K562 (cell line): Measurements from ENCODE around the gene NMB. TPM values are rescaled to one million over a fixed set of nuclear protein-coding genes. Genes with fewer than 3 reads are reported as not detected.

ENCODE experiments used
- ATAC-seq: fragments of 200-7000 bp; cut with Tn5 transposase; 3 replicates; pipeline ENCODE4 v1.9.1; 2020; ENCODE audit warnings: moderate library complexity
- BruUV-seq: library from RNA; stranded (reverse); fragments of 400-500 nt; replicated peaks from 2 replicates; lab custom pipeline; 2021; lab: Mats Ljungman, UMichigan
- CTCF ChIA-PET: fragments of 300-600 bp; formaldehyde crosslinking; extraction: SDS; loops from one replicate; lab custom pipeline; 2021; ENCODE audit warnings: low intra/inter-chr PET ratio; lab: Yijun Ruan, JAX
- POLR2A ChIA-PET: fragments of 300-600, 350-650 bp; sonication (Branson Sonifier 250); formaldehyde crosslinking; extraction: SDS; loops from one replicate; lab custom pipeline; 2021; ENCODE audit warnings: antibody characterized with exemption, inconsistent platforms; lab: Yijun Ruan, JAX
- DNase-seq, 4 experiments: peaks; one replicate each; pipeline versions ENCODE4 v3.0.0 to v3.0.0-alpha.2; 2011 to 2018; ENCODE audit warnings: low spot score in 3 of 4, mixed read lengths in 3 of 4; ENCODE audit errors: extremely low read depth in 1 of 4
- FAIRE-seq: peaks from 2 replicates; lab custom pipeline; 2011; peaks lifted over from hg19 to GRCh38; lab: Jason Lieb, UNC
- H2AFZ ChIP-seq: 2 replicates; pipeline ENCODE4 v1.6.0; 2011; ENCODE audit warnings: low read depth, low read length, control low read depth, inconsistent platforms
- H3K27ac ChIP-seq: fragments of 200-600 bp; 3 replicates; pipeline ENCODE4 v1.8.0; 2011; ENCODE audit warnings: low read depth, mild to moderate bottlenecking, control low read depth, inconsistent platforms, low read length, moderate library complexity, mixed read lengths; ENCODE audit errors: extremely low read depth
- H3K27me3 ChIP-seq, 2 experiments: fragments of 300-600 bp in 1 of 2; 2 replicates in 1 of 2; 3 replicates in 1 of 2; pipeline versions ENCODE4 v1.6.0 to v1.8.0; 2011; ENCODE audit warnings: inconsistent platforms in 2 of 2, low read length in 2 of 2, mild to moderate bottlenecking in 1 of 2, mixed read lengths in 1 of 2, moderate library complexity in 1 of 2; ENCODE audit not compliant: control insufficient read depth in 2 of 2, insufficient read depth in 2 of 2
- H3K36me3 ChIP-seq: fragments of 300-600 bp; 3 replicates; pipeline ENCODE4 v1.8.0; 2011; ENCODE audit warnings: mild to moderate bottlenecking, low read length, inconsistent platforms; ENCODE audit not compliant: control insufficient read depth, insufficient read depth
- H3K4me1 ChIP-seq, 2 experiments: fragments of 200-600 bp in 1 of 2; replicated peaks in 1 of 2; 2 replicates in 1 of 2; 3 replicates in 1 of 2; pipeline versions ENCODE4 v1.5.1 to v1.8.0; 2011; ENCODE audit warnings: inconsistent platforms in 2 of 2, low read length in 2 of 2, mild to moderate bottlenecking in 1 of 2, mixed read lengths in 1 of 2, moderate library complexity in 1 of 2; ENCODE audit not compliant: control insufficient read depth in 2 of 2, insufficient read depth in 2 of 2
- H3K4me2 ChIP-seq: 2 replicates; pipeline ENCODE4 v1.6.1; 2011; ENCODE audit warnings: low read length, control low read depth, inconsistent platforms, mixed read lengths; ENCODE audit not compliant: insufficient read depth
- H3K4me3 ChIP-seq: fragments of 200-600 bp; sonication (generic), shearing (Covaris generic); 2 replicates; pipeline ENCODE4 v1.5.1; 2016; ENCODE audit warnings: control low read depth, inconsistent platforms
- H3K79me2 ChIP-seq: fragments of 200-600 bp; 3 replicates; pipeline ENCODE4 v1.8.0; 2011; ENCODE audit warnings: low read length, inconsistent platforms; ENCODE audit not compliant: control insufficient read depth, insufficient read depth
- H3K9ac ChIP-seq, 2 experiments: 2 replicates each; pipeline versions ENCODE4 v1.6.0 to v1.6.1; 2011; ENCODE audit warnings: low read depth in 2 of 2, low read length in 2 of 2, control low read depth in 1 of 2, inconsistent platforms in 1 of 2, mild to moderate bottlenecking in 1 of 2, mixed read lengths in 1 of 2; ENCODE audit not compliant: insufficient read depth in 1 of 2
- H3K9me1 ChIP-seq: one replicate; pipeline ENCODE4 v1.6.0; 2011; ENCODE audit warnings: inconsistent platforms, mild to moderate bottlenecking, low read length, moderate library complexity; ENCODE audit not compliant: control insufficient read depth, insufficient read depth
- H3K9me3 ChIP-seq: replicated peaks from 2 replicates; pipeline ENCODE4 v1.5.1; 2011; ENCODE audit warnings: low read depth, low read length, inconsistent platforms; ENCODE audit not compliant: control insufficient read depth, insufficient read depth
- H4K20me1 ChIP-seq: replicated peaks from 2 replicates; pipeline ENCODE4 v1.6.1; 2011; ENCODE audit warnings: low read length, inconsistent platforms, mixed read lengths; ENCODE audit not compliant: control insufficient read depth, insufficient read depth
- CREM ChIP-seq: IDR thresholded peaks from 2 replicates; pipeline ENCODE4 v1.6.1; 2014; ENCODE audit warnings: antibody characterized with exemption, low read depth
- E2F6 ChIP-seq, 2 experiments: IDR thresholded peaks; 2 replicates each; pipeline ENCODE4 v1.6.1; 2011; ENCODE audit warnings: borderline replicate concordance in 1 of 2, control low read depth in 1 of 2, low read depth in 1 of 2, low read length in 1 of 2, mild to moderate bottlenecking in 1 of 2, mixed read lengths in 1 of 2, moderate library complexity in 1 of 2; ENCODE audit not compliant: insufficient read depth in 1 of 2, insufficient read length in 1 of 2, poor library complexity in 1 of 2, severe bottlenecking in 1 of 2; ENCODE audit errors: extremely low read depth in 1 of 2
- ETS2 ChIP-seq: IDR thresholded peaks from 2 replicates; pipeline ENCODE4 v1.6.1; 2016; ENCODE audit warnings: borderline replicate concordance, missing genetic modification characterization, mild to moderate bottlenecking, moderate library complexity, missing compliant biosample characterization; ENCODE audit not compliant: poor library complexity, severe bottlenecking
- ID3 ChIP-seq, 2 experiments: fragments of 250-450 bp in 1 of 2; fragments of 450-650 bp in 1 of 2; sonication (Bioruptor Pico) in 1 of 2; IDR thresholded peaks; 2 replicates each; pipeline versions ENCODE4 v1.6.1 to v1.8.0; 2016 to 2021; ENCODE audit warnings: mild to moderate bottlenecking in 2 of 2, moderate library complexity in 2 of 2, missing compliant biosample characterization in 1 of 2, missing genetic modification characterization in 1 of 2
- NONO ChIP-seq, 2 experiments: fragments of 200-400 bp in 1 of 2; fragments of 450-650 bp in 1 of 2; formaldehyde crosslinking in 1 of 2; IDR thresholded peaks; 2 replicates each; pipeline ENCODE4 v1.6.1; 2017; ENCODE audit warnings: low read depth in 2 of 2, mild to moderate bottlenecking in 2 of 2, moderate library complexity in 2 of 2, low read length in 1 of 2
- NR2C2 ChIP-seq, 2 experiments: fragments of 200-800 bp in 1 of 2; sonication (Bioruptor generic) in 1 of 2; sonication (generic) in 1 of 2; formaldehyde crosslinking in 1 of 2; IDR thresholded peaks; 2 replicates each; pipeline versions ENCODE4 v1.6.1 to v1.8.0; 2016 to 2022; ENCODE audit warnings: mild to moderate bottlenecking in 1 of 2, missing compliant biosample characterization in 1 of 2, missing genetic modification characterization in 1 of 2, missing genetic modification reagents in 1 of 2
- NR3C1 ChIP-seq: sonication (generic); formaldehyde crosslinking; IDR thresholded peaks from 2 replicates; pipeline ENCODE4 v1.8.1; 2022; ENCODE audit warnings: missing genetic modification reagents
- PCBP1 ChIP-seq: fragments of 200-400 bp; formaldehyde crosslinking; IDR thresholded peaks from 2 replicates; pipeline ENCODE4 v1.6.1; 2018; ENCODE audit warnings: mild to moderate bottlenecking, low read depth, low read length; ENCODE audit not compliant: poor library complexity, severe bottlenecking
- TCF7L2 ChIP-seq: fragments of 150-350 bp; IDR thresholded peaks from 2 replicates; pipeline ENCODE4 v1.6.1; 2016; ENCODE audit warnings: low read depth, mild to moderate bottlenecking, low read length, moderate library complexity
- WGBS: fragments of 100-300 bp; shearing (Covaris generic); methylation state at CpG from one replicate; pipeline ENCODE4 v1.1.6; 2016; ENCODE audit warnings: low coverage, mixed read lengths; ENCODE audit not compliant: insufficient coverage; ENCODE audit errors: missing lambda C conversion rate; 5-methylcytosine and 5-hydroxymethylcytosine counted together
- in situ Hi-C: fragments of 300-500 bp; cut with MboI; formaldehyde crosslinking; loops from 4 replicates; pipeline ENCODE4 v1.15.0; 2018; ENCODE audit warnings: inconsistent platforms, mixed read lengths
- intact Hi-C: fragments of 100-400 bp; cut with micrococcal nuclease; formaldehyde crosslinking; loops from 2 replicates; pipeline ENCODE4 v1.14.2; 2022
- polyA plus RNA-seq, 8 experiments: library from polyadenylated mRNA; depleted of rRNA in 4 of 8; stranded (reverse) in 5 of 8; unstranded in 3 of 8; fragments of >200 nt; fragmentation: Nextera tagmentation in 2 of 8; fragmentation: Illumina TruSeq in 1 of 8; extraction: Ambion mirVana in 2 of 8; extraction: Trizol in 1 of 8; gene quantifications; 2 replicates each; pipeline versions ENCODE4 v1.2.1 to v1.2.3, GENCODE V29; 2011 to 2014; ENCODE audit warnings: inconsistent platforms in 1 of 8, missing spikeins in 1 of 8
- total RNA-seq, 7 experiments: library from RNA; depleted of rRNA in 6 of 7; stranded (reverse); fragments of >200 nt in 6 of 7; fragmentation: Illumina TruSeq in 2 of 7; extraction: Trizol in 2 of 7; gene quantifications; 2 replicates each; pipeline versions ENCODE4 v1.2.1 to v1.2.3, GENCODE V29; 2011 to 2021; ENCODE audit warnings: low replicate concordance in 1 of 7

NMB gene
- total and polyA plus RNA-seq, 9 of the 15 experiments (the other 6 are each of a cell fraction or from before 2014, with no cell fraction given) = 0.06 to 0.16 (median 0.09) TPM; not detected in 5

GRCh38 chr15:84634228-84634837 lies 23.7 kb downstream of the NMB start:
- ChIA-PET CTCF (no interaction called here), POLR2A (no interaction called here)
- H3K4me1 ChIP-seq = peaks cover 18 to 25% of the 10 kb centered on the region in 2 experiments; a peak in 4 of 5 replicates
- DNase-seq = no peak
- H3K27ac ChIP-seq = no peak overlapping the region
- WGBS = 29% methylated on average over 23 of the region's 23 CpGs
- peak overlapping the region; percentile 90 for H3K4me2 ChIP-seq
- H3K9me3 ChIP-seq = no peaks in the 10 kb centered on the region
- H3K4me3 ChIP-seq = peak overlapping the region; percentile 54
- H3K9me1 ChIP-seq = no peaks in the 10 kb centered on the region
- no TSS peak for BruUV-seq
- H4K20me1 ChIP-seq = no peaks in the 10 kb centered on the region; the same call in 1 of the 2 replicates
- H3K27me3 ChIP-seq = no peaks in the 10 kb centered on the region
- H2AFZ ChIP-seq = no peak overlapping the region
- FAIRE-seq = peak; percentile 35
- no peak for ATAC-seq
- peak overlapping the region; percentile 68 to 93; a peak in 3 of 4 replicates for H3K9ac ChIP-seq
- peaks cover 35% of the 10 kb centered on the region for H3K79me2 ChIP-seq
- peaks cover 30% of the 10 kb centered on the region for H3K36me3 ChIP-seq
- intact Hi-C loops (no loop called here), in situ Hi-C loops (no loop called here)
- TF ChIP-seq NONO (IDR thresholded peaks at IDR 0.05; ENCODE audit: low read depth in 2 of 2, low read length in 1 of 2) (no peak), E2F6 (IDR thresholded peaks at IDR 0.05; ENCODE audit: borderline replicate concordance in 1 of 2, extremely low read depth in 1 of 2, insufficient read depth in 1 of 2, insufficient read length in 1 of 2, low read depth in 1 of 2, low read length in 1 of 2, poor library complexity in 1 of 2, severe bottlenecking in 1 of 2) (peak in 1 of 2 experiments; percentile 19), NR2C2 (CRISPR knock-in tag; IDR thresholded peaks at IDR 0.05) (no peak), NR2C2 (tag; IDR thresholded peaks at IDR 0.05) (peak; percentile 24; the same call in 1 of the 2 replicates), NR3C1 (CRISPR knock-in tag) (no peak), ID3 (CRISPR knock-in tag; IDR thresholded peaks at IDR 0.05) (no peak), ID3 (tag; IDR thresholded peaks at IDR 0.05) (0 out of 2 replicates have a peak, but pooled peaks have one; percentile 48), ETS2 (tag) (no peak), PCBP1 (no peak), CREM (0 out of 2 replicates have a peak, but pooled peaks have one; percentile 20), TCF7L2 (no peak)
